Lower leg skin (tissue), 4 donors: ENCODE data around the gene PTPRU. TPM values are rescaled to one million over a fixed set of nuclear protein-coding genes. Genes with fewer than 3 reads are reported as not detected.

Experiments
- DNase-seq, 2 donors: peaks; one replicate each; pipeline ENCODE4 v3.0.0-alpha.2; 2019; ENCODE audit warnings: low spot score in 2 of 2
- H3K4me3 ChIP-seq: fragments of 200-600 bp; sonication (generic); 2 replicates; pipeline ENCODE4 v1.5.1; 2017; ENCODE audit warnings: mild to moderate bottlenecking, low read depth; ENCODE audit not compliant: poor library complexity, severe bottlenecking
- POLR2A ChIP-seq, 2 donors: fragments of 450-650 bp; IDR thresholded peaks; one replicate each; pipeline ENCODE4 v1.6.1; 2016 to 2017; ENCODE audit warnings: antibody characterized with exemption in 2 of 2, mild to moderate bottlenecking in 1 of 2, moderate library complexity in 1 of 2
- WGBS, 2 donors: methylation state at CpG; one replicate each; pipeline ENCODE4 v1.1.5; 2018; 5-methylcytosine and 5-hydroxymethylcytosine counted together
- intact Hi-C: fragments of 100-400 bp; cut with DNase I; formaldehyde crosslinking; loops from one replicate; pipeline ENCODE4 v1.15.0; 2023; ENCODE audit warnings: low total_unique reads
- total RNA-seq, 4 donors: library from RNA; depleted of rRNA; stranded (reverse); fragments of >200 nt; gene quantifications; one replicate each; pipeline ENCODE4 v1.1.0, GENCODE V29; 2016
- TF ChIP-seq, protein P1 (sequence below), 3 donors: fragments of 450-650 bp; IDR thresholded peaks; one replicate each; pipeline ENCODE4 v1.5.1; 2016; ENCODE audit warnings: antibody characterized with exemption in 3 of 3, mild to moderate bottlenecking in 3 of 3, moderate library complexity in 2 of 3

The PTPRU gene
- total RNA-seq, 4 donors from 2014 or later = 15.9 to 56.3 (median 30.6) TPM

GRCh38 chr1:29279951-29280391 lies 43.6 kb downstream of the PTPRU start:
- WGBS, 2 donors = 90 to 95% methylated on average over 11 of the region's 11 CpGs
- intact Hi-C loops = no loop called here

GRCh38 chr1:29280409-29281131 lies 44.2 kb downstream of the PTPRU start:
- intact Hi-C loops = no loop called here
- peak in 1 of 2 donors; percentile 52 for DNase-seq
- TF ChIP-seq POLR2A (IDR thresholded peaks at IDR 0.05) = no peak
- TF ChIP-seq, protein P1, sequence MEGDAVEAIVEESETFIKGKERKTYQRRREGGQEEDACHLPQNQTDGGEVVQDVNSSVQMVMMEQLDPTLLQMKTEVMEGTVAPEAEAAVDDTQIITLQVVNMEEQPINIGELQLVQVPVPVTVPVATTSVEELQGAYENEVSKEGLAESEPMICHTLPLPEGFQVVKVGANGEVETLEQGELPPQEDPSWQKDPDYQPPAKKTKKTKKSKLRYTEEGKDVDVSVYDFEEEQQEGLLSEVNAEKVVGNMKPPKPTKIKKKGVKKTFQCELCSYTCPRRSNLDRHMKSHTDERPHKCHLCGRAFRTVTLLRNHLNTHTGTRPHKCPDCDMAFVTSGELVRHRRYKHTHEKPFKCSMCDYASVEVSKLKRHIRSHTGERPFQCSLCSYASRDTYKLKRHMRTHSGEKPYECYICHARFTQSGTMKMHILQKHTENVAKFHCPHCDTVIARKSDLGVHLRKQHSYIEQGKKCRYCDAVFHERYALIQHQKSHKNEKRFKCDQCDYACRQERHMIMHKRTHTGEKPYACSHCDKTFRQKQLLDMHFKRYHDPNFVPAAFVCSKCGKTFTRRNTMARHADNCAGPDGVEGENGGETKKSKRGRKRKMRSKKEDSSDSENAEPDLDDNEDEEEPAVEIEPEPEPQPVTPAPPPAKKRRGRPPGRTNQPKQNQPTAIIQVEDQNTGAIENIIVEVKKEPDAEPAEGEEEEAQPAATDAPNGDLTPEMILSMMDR (IDR thresholded peaks at IDR 0.05) = no peak
- WGBS, 2 donors = 59 to 77% methylated on average over 6 of the region's 6 CpGs
- no peak overlapping the region for H3K4me3 ChIP-seq

More at GRCh38 chr1:29279951-29280391, 43.6 kb downstream of the PTPRU start:
- peak in 1 of 2 donors; percentile 57 for DNase-seq
- no peak overlapping the region for H3K4me3 ChIP-seq
- TF ChIP-seq, protein P1 (IDR thresholded peaks at IDR 0.05) = no peak
- TF ChIP-seq POLR2A (IDR thresholded peaks at IDR 0.05) = no peak

DNA sequence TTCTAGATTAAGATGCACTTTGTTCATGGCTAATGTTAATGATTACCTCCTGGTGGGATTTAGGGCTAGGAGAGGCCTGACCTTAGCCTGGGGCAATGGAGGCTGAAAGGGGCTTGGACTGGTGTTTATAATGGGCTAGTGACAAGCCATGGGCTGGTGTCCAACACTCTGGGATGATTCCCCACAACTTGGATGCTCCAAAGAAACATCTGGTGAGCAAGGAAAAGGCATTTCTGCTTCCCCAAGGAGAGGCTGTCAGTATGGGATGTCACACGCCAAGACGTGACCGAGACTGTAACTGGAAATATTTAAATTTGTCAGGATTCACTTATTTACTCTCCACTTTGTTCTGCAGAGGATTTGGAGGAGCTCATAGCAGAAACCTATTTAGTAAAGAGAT lies 45.2 kb downstream of the PTPRU start:
- no peak overlapping the region for H3K4me3 ChIP-seq
- TF ChIP-seq, protein P1 (IDR thresholded peaks at IDR 0.05) = no peak
- peak in 1 of 2 donors; percentile 32 for DNase-seq
- WGBS, 2 donors = 50 to 81% methylated on average over 3 of the region's 3 CpGs
- intact Hi-C loops = no loop called here

DNA sequence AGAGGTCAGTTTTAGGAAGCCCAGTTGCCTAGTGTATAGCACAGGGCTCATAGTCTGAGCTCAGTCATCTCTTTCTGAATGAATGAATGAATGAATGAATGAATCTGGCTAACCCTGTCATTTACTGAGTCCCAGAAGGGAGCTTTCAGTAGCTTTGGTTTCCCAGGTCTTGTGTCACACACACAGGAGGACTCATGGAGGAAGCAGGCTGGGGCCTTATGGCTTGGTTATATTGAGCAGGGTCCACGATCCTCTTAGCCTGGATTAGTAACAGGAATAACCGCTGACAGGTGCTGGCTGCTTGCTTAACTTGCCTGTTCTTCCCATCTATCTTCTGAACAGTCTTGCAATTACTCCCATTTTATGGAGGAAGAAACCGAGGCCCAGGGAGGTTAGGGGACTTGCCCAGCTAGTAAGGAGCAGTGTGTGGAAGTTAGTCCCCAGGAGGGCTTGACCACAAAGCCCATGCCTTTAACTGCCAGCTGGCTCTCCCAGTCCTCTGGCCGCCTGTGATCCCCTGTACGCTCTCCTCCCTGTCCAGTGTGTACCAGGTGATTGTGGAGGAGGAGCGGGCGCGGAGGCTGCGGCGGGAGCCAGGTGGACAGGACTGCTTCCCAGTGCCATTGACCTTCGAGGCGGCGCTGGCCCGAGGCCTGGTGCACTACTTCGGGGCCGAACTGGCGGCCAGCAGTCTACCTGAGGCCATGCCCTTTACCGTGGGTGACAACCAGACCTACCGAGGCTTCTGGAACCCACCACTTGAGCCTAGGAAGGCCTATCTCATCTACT lies 46.0 kb downstream of the PTPRU start:
- 92 to 97% methylated on average over 16 to 19 of the region's 19 CpGs for WGBS, 2 donors

GRCh38 chr1:29282924-29283803 lies 46.8 kb downstream of the PTPRU start:
- intact Hi-C loops = no loop called here
- no peak overlapping the region for H3K4me3 ChIP-seq
- TF ChIP-seq POLR2A (IDR thresholded peaks at IDR 0.05) = no peak
- TF ChIP-seq, protein P1 (IDR thresholded peaks at IDR 0.05) = no peak
- 50% methylated on average over 16 of the region's 16 CpGs for WGBS, 2 donors
- DNase-seq = peak in 1 of 2 donors; percentile 76

More for the DNA sequence above, 46.0 kb downstream of the PTPRU start:
- H3K4me3 ChIP-seq = no peak overlapping the region
- no peak for TF ChIP-seq POLR2A (IDR thresholded peaks at IDR 0.05)
- TF ChIP-seq, protein P1 (IDR thresholded peaks at IDR 0.05) = no peak
- intact Hi-C loops = no loop called here
- peak in 1 of 2 donors; percentile 66 for DNase-seq
